Liver (tissue), 3 donors: ENCODE data around the gene TFPI.

Source experiments
- ATF3 ChIP-seq: IDR thresholded peaks from 2 replicates; pipeline ENCODE4 v1.6.1; 2016; ENCODE audit warnings: antibody characterized with exemption
- EGR1 ChIP-seq, 2 donors: IDR thresholded peaks; 2 replicates each; pipeline ENCODE4 v1.6.1; 2016 to 2018; ENCODE audit warnings: antibody characterized with exemption in 2 of 2, low read depth in 2 of 2
- FOXA1 ChIP-seq: IDR thresholded peaks from 2 replicates; pipeline ENCODE4 v1.6.1; 2016; ENCODE audit warnings: antibody characterized with exemption
- GABPA ChIP-seq, 2 donors: IDR thresholded peaks in 1 of 2; conservative IDR thresholded peaks in 1 of 2; 2 replicates each; pipeline ENCODE4 v1.6.1; 2016; ENCODE audit warnings: antibody characterized with exemption in 2 of 2, mild to moderate bottlenecking in 1 of 2, moderate library complexity in 1 of 2
- JUND ChIP-seq, 2 donors: IDR thresholded peaks; 2 replicates each; pipeline ENCODE4 v1.6.1; 2016; ENCODE audit warnings: antibody characterized with exemption in 2 of 2
- MAX ChIP-seq: IDR thresholded peaks from 2 replicates; pipeline ENCODE4 v1.6.1; 2016; ENCODE audit warnings: antibody characterized with exemption
- RAD21 ChIP-seq, 2 donors: IDR thresholded peaks; 2 replicates each; pipeline ENCODE4 v1.6.1; 2016; ENCODE audit warnings: antibody characterized with exemption in 2 of 2, mild to moderate bottlenecking in 2 of 2
- REST ChIP-seq: IDR thresholded peaks from 2 replicates; pipeline ENCODE4 v1.6.1; 2016; ENCODE audit warnings: antibody characterized with exemption, mild to moderate bottlenecking
- RXRA ChIP-seq, 2 donors: IDR thresholded peaks; 2 replicates each; pipeline ENCODE4 v1.6.1; 2017 to 2018; ENCODE audit warnings: antibody characterized with exemption in 2 of 2, mild to moderate bottlenecking in 1 of 2
- SP1 ChIP-seq: IDR thresholded peaks from 2 replicates; pipeline ENCODE4 v1.6.1; 2018; ENCODE audit warnings: antibody characterized with exemption, mild to moderate bottlenecking
- TAF1 ChIP-seq: conservative IDR thresholded peaks from 2 replicates; pipeline ENCODE4 v1.6.1; 2016; ENCODE audit warnings: antibody characterized with exemption, mild to moderate bottlenecking
- YY1 ChIP-seq: IDR thresholded peaks from 2 replicates; pipeline ENCODE4 v1.6.1; 2016; ENCODE audit warnings: antibody characterized with exemption, mild to moderate bottlenecking
- TF ChIP-seq, protein P1 (sequence below): fragments of 150-350 bp; IDR thresholded peaks from 2 replicates; pipeline ENCODE4 v1.5.1; 2017; ENCODE audit warnings: improper control_type of control experiment, low read depth, low read length; ENCODE audit not compliant: missing input control
- TF ChIP-seq, protein P2 (sequence below): IDR thresholded peaks from 2 replicates; pipeline ENCODE4 v1.6.1; 2016; ENCODE audit warnings: antibody characterized with exemption
- donor health status: healthy.
- donor health status: healthy.

DNA sequence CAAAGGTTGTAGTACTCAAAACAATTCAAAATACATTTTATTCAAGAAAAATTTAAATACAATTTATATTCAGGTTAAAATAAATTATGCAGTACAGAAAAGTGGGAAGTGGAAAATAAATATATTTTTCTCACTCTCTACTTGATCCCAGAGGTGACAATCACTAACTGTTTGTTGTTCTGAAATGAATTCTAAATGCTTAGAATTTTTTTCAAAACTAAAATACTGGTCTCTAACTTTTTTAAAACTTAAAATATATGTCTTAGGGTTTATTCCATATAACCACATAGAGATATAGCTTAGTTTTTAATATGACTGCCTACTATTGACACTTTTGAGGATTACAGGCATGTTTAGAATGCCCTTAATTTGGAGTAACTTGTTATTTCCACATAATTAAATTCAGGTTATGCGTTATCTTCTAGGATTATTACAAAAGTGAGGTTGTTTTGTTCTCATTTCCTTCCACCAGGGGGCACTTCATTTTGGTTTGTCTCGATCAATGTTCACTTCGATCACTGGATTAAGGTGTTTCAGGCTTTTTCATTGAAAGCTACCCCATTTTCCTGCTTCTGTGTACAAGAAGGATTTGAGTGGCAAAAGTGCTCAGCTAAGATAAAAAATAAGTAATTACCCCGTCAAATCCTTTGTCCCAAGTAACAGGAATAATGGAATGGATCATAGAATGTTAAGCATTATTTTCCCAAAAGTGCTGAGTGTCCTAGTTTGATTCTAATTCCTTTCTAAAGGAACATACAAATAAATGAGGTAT is 27.1 kb upstream of the TFPI start:
- TF ChIP-seq FOXA1: no peak
- peak; percentile 77 to 90 for TF ChIP-seq RAD21 (IDR thresholded peaks at IDR 0.05)
- no peak for TF ChIP-seq RXRA (IDR thresholded peaks at IDR 0.05)
- TF ChIP-seq, protein P1, sequence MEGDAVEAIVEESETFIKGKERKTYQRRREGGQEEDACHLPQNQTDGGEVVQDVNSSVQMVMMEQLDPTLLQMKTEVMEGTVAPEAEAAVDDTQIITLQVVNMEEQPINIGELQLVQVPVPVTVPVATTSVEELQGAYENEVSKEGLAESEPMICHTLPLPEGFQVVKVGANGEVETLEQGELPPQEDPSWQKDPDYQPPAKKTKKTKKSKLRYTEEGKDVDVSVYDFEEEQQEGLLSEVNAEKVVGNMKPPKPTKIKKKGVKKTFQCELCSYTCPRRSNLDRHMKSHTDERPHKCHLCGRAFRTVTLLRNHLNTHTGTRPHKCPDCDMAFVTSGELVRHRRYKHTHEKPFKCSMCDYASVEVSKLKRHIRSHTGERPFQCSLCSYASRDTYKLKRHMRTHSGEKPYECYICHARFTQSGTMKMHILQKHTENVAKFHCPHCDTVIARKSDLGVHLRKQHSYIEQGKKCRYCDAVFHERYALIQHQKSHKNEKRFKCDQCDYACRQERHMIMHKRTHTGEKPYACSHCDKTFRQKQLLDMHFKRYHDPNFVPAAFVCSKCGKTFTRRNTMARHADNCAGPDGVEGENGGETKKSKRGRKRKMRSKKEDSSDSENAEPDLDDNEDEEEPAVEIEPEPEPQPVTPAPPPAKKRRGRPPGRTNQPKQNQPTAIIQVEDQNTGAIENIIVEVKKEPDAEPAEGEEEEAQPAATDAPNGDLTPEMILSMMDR: peak; percentile 65
- TF ChIP-seq JUND (IDR thresholded peaks at IDR 0.05): no peak
- TF ChIP-seq REST: no peak
- TF ChIP-seq TAF1: peak; percentile 6
- no peak for TF ChIP-seq SP1
- no peak for TF ChIP-seq ATF3
- TF ChIP-seq YY1: peak; percentile 39
- no peak for TF ChIP-seq MAX
- TF ChIP-seq, protein P2, sequence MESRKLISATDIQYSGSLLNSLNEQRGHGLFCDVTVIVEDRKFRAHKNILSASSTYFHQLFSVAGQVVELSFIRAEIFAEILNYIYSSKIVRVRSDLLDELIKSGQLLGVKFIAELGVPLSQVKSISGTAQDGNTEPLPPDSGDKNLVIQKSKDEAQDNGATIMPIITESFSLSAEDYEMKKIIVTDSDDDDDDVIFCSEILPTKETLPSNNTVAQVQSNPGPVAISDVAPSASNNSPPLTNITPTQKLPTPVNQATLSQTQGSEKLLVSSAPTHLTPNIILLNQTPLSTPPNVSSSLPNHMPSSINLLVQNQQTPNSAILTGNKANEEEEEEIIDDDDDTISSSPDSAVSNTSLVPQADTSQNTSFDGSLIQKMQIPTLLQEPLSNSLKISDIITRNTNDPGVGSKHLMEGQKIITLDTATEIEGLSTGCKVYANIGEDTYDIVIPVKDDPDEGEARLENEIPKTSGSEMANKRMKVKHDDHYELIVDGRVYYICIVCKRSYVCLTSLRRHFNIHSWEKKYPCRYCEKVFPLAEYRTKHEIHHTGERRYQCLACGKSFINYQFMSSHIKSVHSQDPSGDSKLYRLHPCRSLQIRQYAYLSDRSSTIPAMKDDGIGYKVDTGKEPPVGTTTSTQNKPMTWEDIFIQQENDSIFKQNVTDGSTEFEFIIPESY: no peak
- TF ChIP-seq EGR1 (IDR thresholded peaks at IDR 0.05; ENCODE audit: low read depth in 2 of 2): no peak
- TF ChIP-seq GABPA (IDR thresholded peaks at IDR 0.05 in 1 of 2, conservative IDR thresholded peaks at IDR 0.05 in 1 of 2): no peak
